ENCODE measurements around the gene STIP1.

The STIP1 gene

DNA sequence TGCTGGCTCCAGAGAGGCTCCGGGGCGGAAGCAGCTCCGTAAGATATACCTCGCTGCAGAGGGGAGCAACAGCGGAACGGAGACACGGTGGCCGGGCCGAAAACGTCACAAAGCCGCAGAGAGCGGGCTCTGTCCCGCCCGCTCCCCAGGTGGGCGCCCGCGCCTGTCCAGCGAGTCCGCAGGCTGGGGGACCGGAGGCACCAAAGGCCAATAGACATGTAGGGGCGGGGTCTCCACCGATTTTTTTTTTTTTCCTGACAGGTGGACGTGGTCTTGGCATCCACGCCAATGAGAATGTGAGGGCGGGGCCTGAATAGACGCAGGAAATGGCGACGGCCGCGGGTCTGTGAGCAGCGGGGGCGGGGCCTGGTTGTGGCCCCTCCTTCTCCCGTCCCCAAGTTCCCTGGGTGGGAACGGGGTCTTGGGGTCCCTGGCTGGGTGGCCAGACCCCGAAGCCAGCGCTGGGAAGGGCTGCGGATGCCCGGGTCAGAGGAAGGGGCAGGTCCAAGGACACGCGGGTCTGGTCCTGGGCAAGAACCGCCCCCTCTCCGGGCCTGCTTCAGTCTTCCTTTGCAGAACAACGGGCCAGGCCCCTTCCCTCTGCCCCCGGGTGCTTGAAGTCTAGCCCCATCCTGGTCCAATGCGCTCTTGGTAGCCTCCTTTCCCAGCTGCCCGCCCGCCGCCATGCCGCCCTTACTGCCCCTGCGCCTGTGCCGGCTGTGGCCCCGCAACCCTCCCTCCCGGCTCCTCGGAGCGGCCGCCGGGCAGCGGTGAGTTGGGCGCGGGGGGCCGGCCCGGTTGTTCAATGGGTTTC, 44.4 kb downstream of the STIP1 start, which contains the start of gene DNAJC4:
TSS of gene DNAJC4 (plus strand) at position 378 of the 814 bp plus-strand sequence. CDS start at position 685, 307 bp downstream.
- Histone ChIP-seq H4K91ac (ENCODE audit: low read depth, low read length) (peak within 1 kb of the TSS; percentile 72), H3K14ac (ENCODE audit: low read length) (peak within 1 kb of the TSS; percentile 87), H3K79me2 (ENCODE audit: control insufficient read depth, insufficient read depth, low read length, poor library complexity) (peaks cover 20% of the 10 kb centered on the region), H3K23ac (ENCODE audit: low read length) (no peak within 1 kb of the TSS), H3K9ac (ENCODE audit: low read length) (peak within 1 kb of the TSS; percentile 87), H3K4ac (ENCODE audit: low read depth, low read length) (peak within 1 kb of the TSS; percentile 28), H3K36me3 (ENCODE audit: control insufficient read depth in 1 of 2, insufficient read depth in 2 of 2, low read length in 2 of 2) (peaks cover 0 to 2% of the 10 kb centered on the region in 2 experiments), H3K27ac (ENCODE audit: low read depth, low read length) (peak within 1 kb of the TSS; percentile 68), H2BK5ac (ENCODE audit: low read depth, low read length, poor library complexity) (peak within 1 kb of the TSS; percentile 65), H4K12ac (ENCODE audit: low read depth, low read length) (peak within 1 kb of the TSS; percentile 89), H3K27me3 (ENCODE audit: insufficient read depth, low read length) (no peaks in the 10 kb centered on the region), H4K8ac (ENCODE audit: low read depth, low read length) (peak within 1 kb of the TSS; percentile 91), H3K18ac (ENCODE audit: low read length) (peak within 1 kb of the TSS; percentile 50), H2BK120ac (ENCODE audit: insufficient read depth, low read length, poor library complexity) (peak within 1 kb of the TSS; percentile 74), H2AK5ac (ENCODE audit: low read length) (peak within 1 kb of the TSS; percentile 55), H3K4me2 (ENCODE audit: low read length) (peak within 1 kb of the TSS; percentile 94), H2BK12ac (ENCODE audit: low read length) (no peak within 1 kb of the TSS), H3K4me3 (ENCODE audit: low read depth, low read length) (peak within 1 kb of the TSS; percentile 88), H3K4me1 (ENCODE audit: control insufficient read depth in 1 of 2, insufficient read depth in 2 of 2, low read length in 2 of 2) (peaks cover 15 to 16% of the 10 kb centered on the region in 2 experiments), H2AFZ (ENCODE audit: insufficient read depth, low read length, poor library complexity) (peak within 1 kb of the TSS; percentile 65), H3K79me1 (ENCODE audit: low read length) (peaks cover 23% of the 10 kb centered on the region), H3K9me3 (ENCODE audit: insufficient read depth, low read depth, low read length) (no peaks in the 10 kb centered on the region)
- DNase-seq, result peak; percentile 90 to 93
- WGBS (ENCODE audit: extremely low coverage, insufficient coverage, insufficient read length), result no CpG with 5 or more reads among the region's 62 CpGs

DNA sequence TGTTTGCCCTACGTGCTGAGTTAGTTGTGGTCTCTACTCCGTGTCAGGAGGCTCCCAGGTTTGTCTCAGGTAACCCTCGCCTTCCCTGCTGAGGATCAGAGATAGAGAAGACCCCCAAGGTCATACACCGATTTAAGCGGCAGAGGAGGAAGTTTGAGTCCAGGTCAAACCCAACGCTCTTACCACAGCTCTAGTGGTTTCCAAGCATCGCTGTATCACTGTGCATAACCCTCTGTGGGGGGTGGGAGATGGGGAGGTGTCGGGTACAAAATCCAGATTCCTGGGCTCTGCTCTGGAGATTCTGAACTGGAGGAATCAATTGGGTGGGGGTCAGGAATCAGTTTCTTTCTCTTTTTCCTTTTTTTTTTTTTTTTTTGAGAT, 45.0 kb downstream of the STIP1 start:
- H2AK5ac ChIP-seq (ENCODE audit: low read length), result no peak overlapping the region
- no peak overlapping the region for H3K23ac ChIP-seq (ENCODE audit: low read length)
- no peak overlapping the region for H3K4ac ChIP-seq (ENCODE audit: low read depth, low read length)
- no peak overlapping the region for H3K27ac ChIP-seq (ENCODE audit: low read depth, low read length)
- H3K9me3 ChIP-seq (ENCODE audit: insufficient read depth, low read depth, low read length), result no peaks in the 10 kb centered on the region
- H2BK120ac ChIP-seq (ENCODE audit: insufficient read depth, low read length, poor library complexity), result peak overlapping the region; percentile 74
- H4K91ac ChIP-seq (ENCODE audit: low read depth, low read length), result peak overlapping the region; percentile 72
- peaks cover 17% of the 10 kb centered on the region for H3K79me1 ChIP-seq (ENCODE audit: low read length)
- H2BK12ac ChIP-seq (ENCODE audit: low read length), result no peak overlapping the region
- no peaks in the 10 kb centered on the region for H3K27me3 ChIP-seq (ENCODE audit: insufficient read depth, low read length)
- H3K4me2 ChIP-seq (ENCODE audit: low read length), result peak overlapping the region; percentile 94
- H3K36me3 ChIP-seq (ENCODE audit: control insufficient read depth in 1 of 2, insufficient read depth in 2 of 2, low read length in 2 of 2), result peaks cover 0 to 2% of the 10 kb centered on the region in 2 experiments
- H3K4me3 ChIP-seq (ENCODE audit: low read depth, low read length), result peak overlapping the region; percentile 88
- no CpG with 5 or more reads among the region's 8 CpGs for WGBS (ENCODE audit: extremely low coverage, insufficient coverage, insufficient read length)
- peak overlapping the region; percentile 65 for H2AFZ ChIP-seq (ENCODE audit: insufficient read depth, low read length, poor library complexity)
- H3K18ac ChIP-seq (ENCODE audit: low read length), result peak overlapping the region; percentile 50
- H4K8ac ChIP-seq (ENCODE audit: low read depth, low read length), result peak overlapping the region; percentile 91
- peak overlapping the region; percentile 87 for H3K9ac ChIP-seq (ENCODE audit: low read length)
- H2BK5ac ChIP-seq (ENCODE audit: low read depth, low read length, poor library complexity), result peak overlapping the region; percentile 65
- no peak for DNase-seq
- peaks cover 14% of the 10 kb centered on the region for H3K79me2 ChIP-seq (ENCODE audit: control insufficient read depth, insufficient read depth, low read length, poor library complexity)
- H4K12ac ChIP-seq (ENCODE audit: low read depth, low read length), result peak overlapping the region; percentile 89
- H3K4me1 ChIP-seq (ENCODE audit: control insufficient read depth in 1 of 2, insufficient read depth in 2 of 2, low read length in 2 of 2), result peaks cover 12 to 13% of the 10 kb centered on the region in 2 experiments
- peak overlapping the region; percentile 87 for H3K14ac ChIP-seq (ENCODE audit: low read length)

DNA sequence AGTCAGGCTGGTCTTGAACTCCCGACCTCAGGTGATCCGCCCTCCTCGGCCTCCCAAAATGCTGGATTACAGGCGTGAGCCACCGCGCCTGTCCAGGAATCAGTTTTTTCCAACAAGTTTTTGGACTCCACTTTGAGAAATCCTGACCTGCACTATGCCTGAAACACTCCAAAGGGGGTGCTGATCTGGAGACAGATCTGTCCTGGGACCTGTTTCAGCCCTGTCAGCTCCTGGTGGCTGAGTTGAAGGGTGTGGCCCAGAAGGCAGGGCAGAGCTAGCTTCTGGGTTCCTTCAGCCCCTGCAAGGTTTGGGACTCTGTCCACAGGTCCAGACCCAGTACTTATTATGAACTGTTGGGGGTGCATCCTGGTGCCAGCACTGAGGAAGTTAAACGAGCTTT, 45.6 kb downstream of the STIP1 start:
- no peak overlapping the region for H3K27ac ChIP-seq (ENCODE audit: low read depth, low read length)
- peaks cover 0 to 4% of the 10 kb centered on the region in 2 experiments for H3K36me3 ChIP-seq (ENCODE audit: control insufficient read depth in 1 of 2, insufficient read depth in 2 of 2, low read length in 2 of 2)
- H3K79me1 ChIP-seq (ENCODE audit: low read length), result peaks cover 13% of the 10 kb centered on the region
- H2AFZ ChIP-seq (ENCODE audit: insufficient read depth, low read length, poor library complexity), result no peak overlapping the region
- H2BK120ac ChIP-seq (ENCODE audit: insufficient read depth, low read length, poor library complexity), result no peak overlapping the region
- H3K79me2 ChIP-seq (ENCODE audit: control insufficient read depth, insufficient read depth, low read length, poor library complexity), result peaks cover 10% of the 10 kb centered on the region
- H3K18ac ChIP-seq (ENCODE audit: low read length), result no peak overlapping the region
- no peaks in the 10 kb centered on the region for H3K27me3 ChIP-seq (ENCODE audit: insufficient read depth, low read length)
- H2BK12ac ChIP-seq (ENCODE audit: low read length), result no peak overlapping the region
- H3K9me3 ChIP-seq (ENCODE audit: insufficient read depth, low read depth, low read length), result no peaks in the 10 kb centered on the region
- no peak overlapping the region for H3K9ac ChIP-seq (ENCODE audit: low read length)
- DNase-seq, result no peak
- no peak overlapping the region for H4K91ac ChIP-seq (ENCODE audit: low read depth, low read length)
- peaks cover 11% of the 10 kb centered on the region in 2 experiments for H3K4me1 ChIP-seq (ENCODE audit: control insufficient read depth in 1 of 2, insufficient read depth in 2 of 2, low read length in 2 of 2)
- no peak overlapping the region for H3K4ac ChIP-seq (ENCODE audit: low read depth, low read length)
- WGBS (ENCODE audit: extremely low coverage, insufficient coverage, insufficient read length), result no CpG with 5 or more reads among the region's 7 CpGs
- no peak overlapping the region for H4K12ac ChIP-seq (ENCODE audit: low read depth, low read length)
- H3K4me2 ChIP-seq (ENCODE audit: low read length), result no peak overlapping the region
- no peak overlapping the region for H3K23ac ChIP-seq (ENCODE audit: low read length)
- no peak overlapping the region for H2AK5ac ChIP-seq (ENCODE audit: low read length)
- no peak overlapping the region for H4K8ac ChIP-seq (ENCODE audit: low read depth, low read length)
- H3K4me3 ChIP-seq (ENCODE audit: low read depth, low read length), result no peak overlapping the region
- no peak overlapping the region for H3K14ac ChIP-seq (ENCODE audit: low read length)
- H2BK5ac ChIP-seq (ENCODE audit: low read depth, low read length, poor library complexity), result no peak overlapping the region

DNA sequence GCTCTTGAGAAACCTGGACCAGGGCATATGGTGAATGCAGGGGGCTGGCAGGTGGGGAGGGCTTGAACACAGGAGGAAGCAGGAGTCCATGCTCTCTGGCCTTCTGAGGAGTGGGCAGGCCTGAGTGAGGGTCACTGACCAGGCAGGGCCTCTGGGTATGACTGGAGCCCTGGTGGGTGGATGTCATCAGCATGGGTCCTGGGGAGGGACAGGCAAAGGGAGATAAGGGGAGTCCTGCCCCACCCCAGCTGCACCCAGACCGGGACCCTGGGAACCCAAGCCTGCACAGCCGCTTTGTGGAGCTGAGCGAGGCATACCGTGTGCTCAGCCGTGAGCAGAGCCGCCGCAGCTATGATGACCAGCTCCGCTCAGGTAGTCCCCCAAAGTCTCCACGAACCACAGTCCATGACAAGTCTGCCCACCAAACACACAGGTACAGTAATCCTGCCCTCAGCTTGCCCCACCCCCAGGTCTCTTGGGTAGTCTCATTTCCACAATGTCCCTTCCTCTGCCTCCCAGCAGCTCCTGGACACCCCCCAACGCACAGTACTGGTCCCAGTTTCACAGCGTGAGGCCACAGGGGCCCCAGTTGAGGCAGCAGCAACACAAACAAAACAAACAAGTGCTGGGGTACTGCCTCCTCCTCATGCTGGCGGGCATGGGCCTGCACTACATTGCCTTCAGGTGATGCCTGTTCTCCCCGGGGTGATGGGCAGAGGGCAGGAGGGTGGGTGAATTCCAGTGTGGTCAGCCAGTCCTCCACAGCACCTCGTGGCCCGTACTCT, 46.4 kb downstream of the STIP1 start:
- WGBS (ENCODE audit: extremely low coverage, insufficient coverage, insufficient read length), result no CpG with 5 or more reads among the region's 15 CpGs
- H3K14ac ChIP-seq (ENCODE audit: low read length), result no peak overlapping the region
- H3K23ac ChIP-seq (ENCODE audit: low read length), result no peak overlapping the region

More for the DNA sequence above, 46.4 kb downstream of the STIP1 start:
- H4K8ac ChIP-seq (ENCODE audit: low read depth, low read length), result no peak overlapping the region
- H3K27me3 ChIP-seq (ENCODE audit: insufficient read depth, low read length), result no peaks in the 10 kb centered on the region
- no peak overlapping the region for H3K18ac ChIP-seq (ENCODE audit: low read length)
- no peak overlapping the region for H2AFZ ChIP-seq (ENCODE audit: insufficient read depth, low read length, poor library complexity)
- H3K79me2 ChIP-seq (ENCODE audit: control insufficient read depth, insufficient read depth, low read length, poor library complexity), result peaks cover 10% of the 10 kb centered on the region
- DNase-seq, result no peak
- no peak overlapping the region for H3K4me2 ChIP-seq (ENCODE audit: low read length)
- H4K12ac ChIP-seq (ENCODE audit: low read depth, low read length), result no peak overlapping the region
- H3K9me3 ChIP-seq (ENCODE audit: insufficient read depth, low read depth, low read length), result no peaks in the 10 kb centered on the region
- H3K4me3 ChIP-seq (ENCODE audit: low read depth, low read length), result no peak overlapping the region
- no peak overlapping the region for H3K4ac ChIP-seq (ENCODE audit: low read depth, low read length)
- no peak overlapping the region for H2BK5ac ChIP-seq (ENCODE audit: low read depth, low read length, poor library complexity)
- H3K4me1 ChIP-seq (ENCODE audit: control insufficient read depth in 1 of 2, insufficient read depth in 2 of 2, low read length in 2 of 2), result peaks cover 5 to 7% of the 10 kb centered on the region in 2 experiments
- peaks cover 3 to 8% of the 10 kb centered on the region in 2 experiments for H3K36me3 ChIP-seq (ENCODE audit: control insufficient read depth in 1 of 2, insufficient read depth in 2 of 2, low read length in 2 of 2)
- peaks cover 11% of the 10 kb centered on the region for H3K79me1 ChIP-seq (ENCODE audit: low read length)
- H2AK5ac ChIP-seq (ENCODE audit: low read length), result no peak overlapping the region
- H3K27ac ChIP-seq (ENCODE audit: low read depth, low read length), result no peak overlapping the region
- no peak overlapping the region for H3K9ac ChIP-seq (ENCODE audit: low read length)
- H2BK12ac ChIP-seq (ENCODE audit: low read length), result no peak overlapping the region
- H4K91ac ChIP-seq (ENCODE audit: low read depth, low read length), result no peak overlapping the region
- no peak overlapping the region for H2BK120ac ChIP-seq (ENCODE audit: insufficient read depth, low read length, poor library complexity)
